ENCODE data around the gene PRAMEF5. TPM values are rescaled to one million over a fixed set of nuclear protein-coding genes. Genes with fewer than 3 reads are reported as not detected.
"Not testable (repeated sequence)": the region's sequence is repeated elsewhere in the genome, so short reads cannot be mapped to it uniquely, and the experiment has no call there.

The PRAMEF5 gene
- total and polyA plus RNA-seq, 10 of the 15 experiments (the other 5 are each of a cell fraction or from before 2014, with no cell fraction given), result not detected

GRCh38 chr1:13224480-13225060, 29.4 kb upstream of the PRAMEF5 start (continued):
- no peak for TF ChIP-seq MXI1 (IDR thresholded peaks at IDR 0.05; ENCODE audit: low read depth, low read length)
- no peak for TF ChIP-seq PML (IDR thresholded peaks at IDR 0.05; ENCODE audit: low read length)
- no peak for TF ChIP-seq STAT1 (conservative IDR thresholded peaks at IDR 0.05)
- TF ChIP-seq MTA3 (IDR thresholded peaks at IDR 0.05; ENCODE audit: borderline replicate concordance, low read length), result no peak

GRCh38 chr1:13225675-13226204, 28.3 kb upstream of the PRAMEF5 start, which contains the start of gene PRAMEF18:
Gene PRAMEF18, minus strand, starts transcription at chr1:13226154. Its CDS starts 48 bp downstream, at chr1:13226106.
- RAD21 ChIA-PET (ENCODE audit: unreplicated experiment); DNase-seq (ENCODE audit: low read depth, low spot score); H3K27ac ChIP-seq (ENCODE audit: control insufficient read depth, insufficient read depth); intact Hi-C loops (cut with micrococcal nuclease; ENCODE audit: unreplicated experiment); H3K4me3 ChIP-seq; H3K4me2 ChIP-seq (ENCODE audit: control insufficient read depth, insufficient read depth); H3K4me1 ChIP-seq (ENCODE audit: control insufficient read depth, insufficient read depth, low read length); BruUV-seq (replicated peaks); H3K27me3 ChIP-seq (replicated peaks in 1 of 2; ENCODE audit: control insufficient read depth in 2 of 2, insufficient read depth in 2 of 2, low read length in 1 of 2); H3K9me3 ChIP-seq (replicated peaks; ENCODE audit: control insufficient read depth, insufficient read depth, low read length); H3K79me2 ChIP-seq (ENCODE audit: control insufficient read depth, insufficient read depth, low read length); POLR2A ChIA-PET; SMC1A ChIA-PET (ENCODE audit: uncharacterized antibody, unreplicated experiment); H3K9ac ChIP-seq (ENCODE audit: control insufficient read depth, insufficient read depth, low read length); H4K20me1 ChIP-seq (ENCODE audit: control insufficient read depth, insufficient read depth); H3K36me3 ChIP-seq (ENCODE audit: control insufficient read depth in 2 of 2, insufficient read depth in 2 of 2, low read length in 1 of 2); ATAC-seq; FAIRE-seq; H2AFZ ChIP-seq (ENCODE audit: control insufficient read depth, low read depth, low read length): not testable (repeated sequence)
- CTCF ChIA-PET, result interaction anchor here (0.8 kb wide), 1 partner anchor 7 kb away, joined by 3 read pairs; no protein-coding TSS in a partner anchor
- WGBS (ENCODE audit: insufficient coverage, insufficient replicate concordance, low lambda C conversion rate, missing lambda C conversion rate), result 6% methylated on average over 9 of the region's 9 CpGs
- in situ Hi-C loops (cut with MboI), result loop anchor here (25.0 kb wide), 2 partner anchors 413 to 688 kb away; no protein-coding TSS in a partner anchor

GRCh38 chr1:13227271-13228055, 26.5 kb upstream of the PRAMEF5 start:
- H3K36me3 ChIP-seq (ENCODE audit: control insufficient read depth in 2 of 2, insufficient read depth in 2 of 2, low read length in 1 of 2); H4K20me1 ChIP-seq (ENCODE audit: control insufficient read depth, insufficient read depth); ATAC-seq; H3K27ac ChIP-seq (ENCODE audit: control insufficient read depth, insufficient read depth); H3K27me3 ChIP-seq (replicated peaks in 1 of 2; ENCODE audit: control insufficient read depth in 2 of 2, insufficient read depth in 2 of 2, low read length in 1 of 2); H2AFZ ChIP-seq (ENCODE audit: control insufficient read depth, low read depth, low read length); SMC1A ChIA-PET (ENCODE audit: uncharacterized antibody, unreplicated experiment); H3K9me3 ChIP-seq (replicated peaks; ENCODE audit: control insufficient read depth, insufficient read depth, low read length); H3K4me1 ChIP-seq (ENCODE audit: control insufficient read depth, insufficient read depth, low read length); BruUV-seq (replicated peaks); CTCF ChIA-PET; DNase-seq (ENCODE audit: low read depth, low spot score); H3K9ac ChIP-seq (ENCODE audit: control insufficient read depth, insufficient read depth, low read length); intact Hi-C loops (cut with micrococcal nuclease; ENCODE audit: unreplicated experiment); H3K79me2 ChIP-seq (ENCODE audit: control insufficient read depth, insufficient read depth, low read length); FAIRE-seq; RAD21 ChIA-PET (ENCODE audit: unreplicated experiment); H3K4me3 ChIP-seq; H3K4me2 ChIP-seq (ENCODE audit: control insufficient read depth, insufficient read depth): not testable (repeated sequence)
- in situ Hi-C loops (cut with MboI), result loop anchor here (25.0 kb wide), 2 partner anchors 415 to 690 kb away; no protein-coding TSS in a partner anchor
- WGBS (ENCODE audit: insufficient coverage, insufficient replicate concordance, low lambda C conversion rate, missing lambda C conversion rate), result 38% methylated on average over 8 of the region's 8 CpGs
- POLR2A ChIA-PET, result interaction anchor here (0.6 kb wide), 1 partner anchor 1686 kb away, joined by 3 read pairs; no protein-coding TSS in a partner anchor

Measured in GM12878 (cell line).